HEK293T (cell line): Measurements from ENCODE around the gene ZDHHC1.

Experiments used
- CTCF ChIA-PET: fragments of 350-600 bp; formaldehyde crosslinking; extraction: SDS; loops from one replicate; lab custom pipeline; 2021; ENCODE audit warnings: antibody characterized with exemption, inconsistent platforms; lab: Yijun Ruan, JAX
- POLR2A ChIA-PET: fragments of 350-600 bp; formaldehyde crosslinking; extraction: SDS; loops from one replicate; lab custom pipeline; 2020; ENCODE audit warnings: antibody characterized with exemption, inconsistent platforms; lab: Yijun Ruan, JAX
- DNase-seq: peaks from one replicate; pipeline ENCODE4 v3.0.0; 2012; ENCODE audit warnings: mixed read lengths; ENCODE audit errors: extremely low spot score
- ARNT ChIP-seq: fragments of 450-650 bp; IDR thresholded peaks from 2 replicates; pipeline ENCODE4 v1.6.1; 2017; ENCODE audit warnings: mild to moderate bottlenecking
- BHLHE40 ChIP-seq: fragments of 450-650 bp; IDR thresholded peaks from 2 replicates; pipeline ENCODE4 v1.6.1; 2016; ENCODE audit warnings: mild to moderate bottlenecking, moderate library complexity, borderline replicate concordance
- CTBP1 ChIP-seq: fragments of 450-650 bp; IDR thresholded peaks from 2 replicates; pipeline ENCODE4 v1.6.1; 2016; ENCODE audit warnings: borderline replicate concordance
- ELF4 ChIP-seq: fragments of 450-650 bp; IDR thresholded peaks from 2 replicates; pipeline ENCODE4 v1.6.1; 2017; ENCODE audit warnings: antibody characterized with exemption
- FOXA1 ChIP-seq: fragments of 450-650 bp; IDR thresholded peaks from 2 replicates; pipeline ENCODE4 v1.6.1; 2016; ENCODE audit warnings: mild to moderate bottlenecking
- FOXK2 ChIP-seq: fragments of 450-650 bp; IDR thresholded peaks from 2 replicates; pipeline ENCODE4 v1.6.1; 2016; ENCODE audit warnings: mild to moderate bottlenecking
- FOXM1 ChIP-seq: fragments of 450-650 bp; IDR thresholded peaks from 2 replicates; pipeline ENCODE4 v1.6.1; 2017; ENCODE audit warnings: mild to moderate bottlenecking, borderline replicate concordance
- HDGF ChIP-seq: fragments of 450-650 bp; IDR thresholded peaks from 2 replicates; pipeline ENCODE4 v1.6.1; 2017; ENCODE audit warnings: antibody characterized with exemption, borderline replicate concordance
- L3MBTL2 ChIP-seq: fragments of 450-650 bp; conservative IDR thresholded peaks from 2 replicates; pipeline ENCODE4 v1.6.1; 2016; ENCODE audit warnings: mild to moderate bottlenecking
- LEF1 ChIP-seq: fragments of 450-650 bp; IDR thresholded peaks from 2 replicates; pipeline ENCODE4 v1.6.1; 2017; ENCODE audit warnings: mild to moderate bottlenecking, borderline replicate concordance
- NFRKB ChIP-seq: fragments of 450-650 bp; IDR thresholded peaks from 2 replicates; pipeline ENCODE4 v1.6.1; 2016; ENCODE audit warnings: mild to moderate bottlenecking, moderate library complexity
- SP1 ChIP-seq: fragments of 450-650 bp; IDR thresholded peaks from 2 replicates; pipeline ENCODE4 v1.6.1; 2017
- SUZ12 ChIP-seq: fragments of 450-650 bp; IDR thresholded peaks from 2 replicates; pipeline ENCODE4 v1.6.1; 2016; ENCODE audit warnings: mild to moderate bottlenecking
- TARDBP ChIP-seq: fragments of 450-650 bp; IDR thresholded peaks from 2 replicates; pipeline ENCODE4 v1.6.1; 2016
- ZNF384 ChIP-seq: fragments of 450-650 bp; IDR thresholded peaks from 2 replicates; pipeline ENCODE4 v1.6.1; 2016
- TF ChIP-seq, protein P1 (sequence below): fragments of 450-650 bp; IDR thresholded peaks from 2 replicates; pipeline ENCODE4 v1.6.1; 2016

Gene ZDHHC1

DNA sequence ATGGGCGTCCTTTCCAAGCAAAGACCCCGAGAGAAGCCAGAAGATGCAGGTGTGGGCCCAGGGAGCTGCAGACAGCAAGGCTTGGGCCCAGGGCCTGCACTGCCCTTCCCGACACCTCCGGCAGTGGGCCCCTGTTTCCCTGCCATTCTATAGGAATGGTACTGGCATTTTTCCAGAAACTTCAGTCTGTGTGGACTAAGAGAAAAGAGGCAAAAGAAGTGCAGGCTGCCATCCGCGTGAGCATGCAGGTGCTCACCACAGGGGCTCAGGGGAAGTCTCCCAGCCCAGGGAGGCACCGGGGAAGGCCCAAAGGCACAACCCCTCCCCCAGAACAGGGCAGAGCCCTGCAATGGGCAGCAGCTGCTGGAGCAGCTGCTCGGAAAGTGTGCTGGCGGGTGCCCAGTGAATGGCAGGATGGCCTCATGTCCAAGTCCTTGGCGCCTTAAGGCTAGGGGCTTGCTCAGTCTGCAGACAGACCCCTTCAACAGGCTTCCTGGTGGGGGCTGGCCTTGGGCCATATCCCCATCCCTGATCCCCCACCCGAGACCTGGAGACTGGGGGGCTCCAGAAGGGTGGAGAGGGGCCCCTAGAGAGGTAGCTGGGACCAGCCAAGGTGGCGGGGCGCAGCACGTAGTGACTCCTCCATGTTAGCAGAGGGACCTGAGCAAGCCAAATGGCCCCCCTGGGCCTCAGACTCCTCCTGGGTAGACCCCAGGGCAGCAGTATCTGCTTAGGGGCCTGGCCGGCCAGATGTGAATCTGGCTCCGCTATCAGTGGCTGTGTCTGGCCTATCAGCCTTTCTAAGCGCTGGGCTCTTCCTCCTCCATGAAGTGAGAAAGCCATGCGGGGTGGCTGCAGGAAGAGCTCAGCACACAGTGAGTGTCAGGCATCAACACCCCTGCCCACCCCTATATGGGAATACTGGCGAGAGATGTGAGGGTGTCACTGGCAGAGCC is 16.2 kb downstream of the ZDHHC1 start:
- TF ChIP-seq ARNT: no peak
- no peak for TF ChIP-seq L3MBTL2
- TF ChIP-seq FOXM1: no peak
- no peak for TF ChIP-seq NFRKB
- TF ChIP-seq ELF4: no peak
- TF ChIP-seq, protein P1, sequence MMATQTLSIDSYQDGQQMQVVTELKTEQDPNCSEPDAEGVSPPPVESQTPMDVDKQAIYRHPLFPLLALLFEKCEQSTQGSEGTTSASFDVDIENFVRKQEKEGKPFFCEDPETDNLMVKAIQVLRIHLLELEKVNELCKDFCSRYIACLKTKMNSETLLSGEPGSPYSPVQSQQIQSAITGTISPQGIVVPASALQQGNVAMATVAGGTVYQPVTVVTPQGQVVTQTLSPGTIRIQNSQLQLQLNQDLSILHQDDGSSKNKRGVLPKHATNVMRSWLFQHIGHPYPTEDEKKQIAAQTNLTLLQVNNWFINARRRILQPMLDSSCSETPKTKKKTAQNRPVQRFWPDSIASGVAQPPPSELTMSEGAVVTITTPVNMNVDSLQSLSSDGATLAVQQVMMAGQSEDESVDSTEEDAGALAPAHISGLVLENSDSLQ: no peak
- TF ChIP-seq SUZ12: no peak
- TF ChIP-seq BHLHE40: no peak
- no peak for TF ChIP-seq FOXK2
- TF ChIP-seq FOXA1: no peak
- TF ChIP-seq LEF1: no peak
- no peak for TF ChIP-seq CTBP1
- TF ChIP-seq SP1: no peak
- no peak for TF ChIP-seq ZNF384
- TF ChIP-seq TARDBP: no peak
- no peak for TF ChIP-seq HDGF
- POLR2A ChIA-PET: no interaction called here
- DNase-seq: no peak
- CTCF ChIA-PET: interaction anchor here (1.1 kb wide), 1 partner anchor 30 kb away, joined by 3 read pairs; no protein-coding TSS in a partner anchor

DNA sequence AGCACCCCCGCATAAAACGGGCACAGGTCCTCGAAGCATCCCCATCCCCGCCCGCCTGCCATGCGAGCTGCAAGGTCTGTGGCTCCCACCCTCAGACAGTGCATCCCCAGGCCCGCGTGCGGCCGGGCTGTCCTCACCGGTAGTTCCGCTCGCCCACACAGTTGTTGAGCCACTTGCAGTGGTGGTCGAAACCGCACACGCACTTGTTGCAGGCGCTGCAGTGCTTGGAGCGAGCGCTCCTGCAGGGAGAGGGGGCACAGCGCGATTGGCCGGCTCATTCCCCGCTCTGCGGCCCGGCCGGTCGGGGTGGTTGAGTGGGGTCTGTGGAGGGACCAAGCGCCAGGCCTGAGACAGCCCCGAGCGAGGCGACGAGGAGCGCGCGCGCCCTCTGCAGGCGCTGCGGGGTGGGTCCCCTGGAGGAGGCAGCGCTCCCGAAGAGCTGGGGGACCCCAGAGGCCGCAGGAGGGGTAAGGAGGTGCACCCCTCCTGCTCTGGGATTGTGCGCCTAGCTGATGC is 17.0 kb downstream of the ZDHHC1 start:
- POLR2A ChIA-PET: no interaction called here
- TF ChIP-seq SP1 (no peak), NFRKB (no peak), LEF1 (no peak), L3MBTL2 (no peak), ELF4 (no peak), SUZ12 (no peak), FOXA1 (no peak), HDGF (no peak), CTBP1 (no peak), ARNT (no peak), FOXK2 (no peak), BHLHE40 (no peak), TARDBP (no peak), ZNF384 (no peak)
- TF ChIP-seq, protein P1: no peak
- no peak for DNase-seq
- CTCF ChIA-PET: interaction anchor here (0.6 to 1.1 kb wide), 2 partner anchors 30 to 33 kb away, joined by 3 read pairs; no protein-coding TSS in a partner anchor

DNA sequence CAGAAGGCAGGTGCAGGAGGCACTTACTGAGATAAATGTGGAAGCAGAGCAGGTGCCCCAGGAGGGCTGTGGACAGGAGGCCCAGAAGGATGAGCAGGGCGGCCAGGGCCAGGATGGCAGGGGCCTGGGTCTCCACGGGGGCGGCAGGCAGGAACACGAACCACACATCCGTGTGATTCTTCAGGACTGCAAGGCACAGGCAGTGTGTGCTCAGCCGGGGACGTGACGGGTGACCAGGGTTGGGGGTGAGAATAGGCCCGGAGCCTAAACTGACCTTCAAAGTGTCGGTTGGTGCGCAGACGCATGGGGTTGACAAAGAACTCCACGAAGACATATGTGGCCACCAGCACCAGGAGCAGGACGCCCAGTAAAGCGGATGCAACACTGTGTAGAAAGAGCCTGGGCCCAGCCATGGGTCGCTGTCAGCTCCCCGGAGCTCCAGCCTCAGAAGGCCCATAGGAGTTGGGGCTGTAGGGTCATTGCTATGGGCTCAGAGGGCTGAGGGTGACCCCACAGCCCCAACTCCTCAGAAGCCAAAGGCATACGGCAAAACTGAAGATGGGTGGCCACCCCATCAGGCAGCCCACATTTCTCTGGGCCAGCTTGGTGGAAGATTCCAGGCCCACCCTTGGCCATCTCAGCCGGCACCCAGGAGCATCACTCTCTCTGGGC is 17.6 kb downstream of the ZDHHC1 start:
- TF ChIP-seq NFRKB: no peak
- TF ChIP-seq BHLHE40: no peak
- no peak for TF ChIP-seq ZNF384
- TF ChIP-seq LEF1: no peak
- no peak for TF ChIP-seq HDGF
- TF ChIP-seq TARDBP: no peak
- TF ChIP-seq, protein P1: no peak
- no peak for TF ChIP-seq SUZ12
- no peak for TF ChIP-seq SP1
- no peak for TF ChIP-seq FOXK2
- no peak for TF ChIP-seq FOXM1
- no peak for TF ChIP-seq ARNT
- TF ChIP-seq CTBP1: no peak
- TF ChIP-seq L3MBTL2: no peak
- no peak for TF ChIP-seq FOXA1
- no peak for TF ChIP-seq ELF4
- ChIA-PET CTCF (interaction anchor here (0.6 kb wide), 1 partner anchor 32 kb away, joined by 3 read pairs; no protein-coding TSS in a partner anchor), POLR2A (no interaction called here)
- no peak for DNase-seq

DNA sequence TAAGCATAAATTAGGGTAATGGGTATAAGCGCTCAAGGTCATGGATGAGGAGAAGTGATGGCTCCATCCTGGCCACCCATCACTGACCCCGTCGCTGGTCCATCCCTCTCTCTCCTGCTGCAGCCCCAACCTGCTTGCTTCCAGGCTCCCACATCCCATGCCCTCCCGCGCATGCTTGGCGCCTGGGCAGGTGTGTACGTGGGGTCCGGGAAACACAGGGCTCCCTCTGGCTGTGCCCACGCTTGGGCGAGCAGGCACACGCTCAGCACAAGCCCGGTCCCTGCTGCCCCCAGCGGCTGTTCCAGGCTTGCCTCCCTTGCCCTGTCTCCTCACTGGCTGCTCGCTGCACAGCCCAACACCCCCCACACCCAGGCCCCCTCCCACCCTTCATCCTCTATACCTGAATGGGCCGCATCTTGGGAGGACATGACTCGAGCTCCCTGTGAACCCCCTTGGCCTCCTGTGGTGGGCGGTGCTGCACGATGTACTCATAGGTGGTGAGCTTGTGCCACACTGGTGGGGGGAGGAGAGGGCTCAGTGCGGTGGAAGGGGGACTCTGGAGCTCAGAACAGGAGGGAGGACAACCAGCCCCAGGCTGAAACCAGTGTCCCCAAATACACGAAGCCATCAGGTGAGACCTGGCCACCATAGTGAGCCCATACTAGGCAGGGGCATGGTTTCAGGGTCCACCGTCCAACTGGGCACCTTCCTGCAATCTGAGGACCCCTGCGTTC is 18.3 kb downstream of the ZDHHC1 start:
- CTCF ChIA-PET: no interaction called here
- DNase-seq: no peak
- TF ChIP-seq FOXK2: no peak
- no peak for TF ChIP-seq FOXM1
- no peak for TF ChIP-seq ZNF384
- no peak for TF ChIP-seq ELF4
- TF ChIP-seq TARDBP: no peak
- no peak for TF ChIP-seq HDGF
- no peak for TF ChIP-seq ARNT
- TF ChIP-seq CTBP1: no peak
- TF ChIP-seq SUZ12: no peak
- TF ChIP-seq, protein P1: no peak
- TF ChIP-seq L3MBTL2: no peak
- TF ChIP-seq NFRKB: no peak
- no peak for TF ChIP-seq FOXA1
- TF ChIP-seq LEF1: no peak
- no peak for TF ChIP-seq SP1
- POLR2A ChIA-PET: no interaction called here
